Spinal cord (tissue), 10 donors: ENCODE measurements around the gene DYNLL2. TPM values are rescaled to one million over a fixed set of nuclear protein-coding genes. Genes with fewer than 3 reads are reported as not detected.
A peak's percentile ranks its signal among the peaks of the same experiment; 100 is the strongest.
"Not testable (repeated sequence)": the region's sequence is repeated elsewhere in the genome, so short reads cannot be mapped to it uniquely, and the experiment has no call there.

Source experiments
- DNase-seq, 6 donors: peaks; one replicate each; pipeline versions ENCODE4 v3.0.0 to v3.0.0-alpha.2; 2013 to 2015; ENCODE audit warnings: low spot score in 6 of 6, low read depth in 4 of 6
- H3K27ac ChIP-seq: one replicate; pipeline ENCODE4 v1.5.1; 2013; ENCODE audit warnings: low read depth, low read length, control low read depth
- H3K27me3 ChIP-seq: one replicate; pipeline ENCODE4 v1.6.1; 2013; ENCODE audit warnings: low read length; ENCODE audit not compliant: control insufficient read depth, insufficient read depth
- H3K36me3 ChIP-seq: one replicate; pipeline ENCODE4 v1.6.1; 2013; ENCODE audit warnings: low read length; ENCODE audit not compliant: control insufficient read depth, insufficient read depth
- H3K4me1 ChIP-seq: one replicate; pipeline ENCODE4 v1.6.1; 2013; ENCODE audit warnings: low read length; ENCODE audit not compliant: control insufficient read depth, insufficient read depth
- H3K4me3 ChIP-seq: one replicate; pipeline ENCODE4 v1.5.1; 2013; ENCODE audit warnings: low read depth, low read length, control low read depth
- H3K9me3 ChIP-seq: one replicate; pipeline ENCODE4 v1.6.1; 2013; ENCODE audit warnings: low read length; ENCODE audit not compliant: control insufficient read depth, insufficient read depth
- WGBS: methylation state at CpG from one replicate; pipeline ENCODE4 v1.1.5; 2013; ENCODE audit warnings: missing lambda C conversion rate; ENCODE audit not compliant: insufficient coverage; 5-methylcytosine and 5-hydroxymethylcytosine counted together
- polyA plus RNA-seq, 2 donors: library from polyadenylated mRNA; unstranded; fragments of 120-200 nt; gene quantifications; one replicate each; pipeline ENCODE4 v1.2.1, GENCODE V29; 2013; ENCODE audit not compliant: insufficient read length in 2 of 2
- total RNA-seq, 2 donors: library from RNA; depleted of rRNA in 1 of 2; stranded (reverse); fragments of 120-200 nt in 1 of 2; fragments of >200 nt in 1 of 2; gene quantifications; one replicate each; pipeline versions ENCODE4 v1.2.3 to v1.2.4, GENCODE V29; 2013 to 2014
- donor health status: healthy.

The DYNLL2 gene
- total and polyA plus RNA-seq, 4 donors = 33.1 to 152 (median 100) TPM

DNA sequence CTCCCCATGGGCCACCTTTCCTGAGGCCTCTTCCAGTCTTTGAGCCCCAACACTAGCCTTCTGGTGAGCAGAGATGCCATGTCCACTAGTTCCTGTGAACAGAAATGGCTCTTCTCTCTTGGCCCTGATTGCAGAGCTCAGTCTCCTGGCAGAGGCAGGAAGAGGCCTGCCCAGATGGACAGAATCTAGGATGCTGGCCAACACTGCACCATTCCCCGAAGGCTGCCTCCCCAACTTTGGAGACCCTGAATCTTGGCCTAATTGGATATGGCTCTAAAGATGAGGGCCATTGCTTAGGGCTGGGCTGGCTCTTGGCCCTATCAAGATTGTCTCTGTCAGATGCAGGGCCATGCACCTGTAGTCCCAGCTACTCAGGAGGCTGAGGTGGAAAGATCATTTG lies 18.0 kb upstream of the DYNLL2 start:
- DNase-seq = peak in 1 of 6 donors; percentile 61
- no peaks in the 10 kb centered on the region for H3K36me3 ChIP-seq
- peaks cover 19% of the 10 kb centered on the region for H3K4me1 ChIP-seq
- H3K4me3 ChIP-seq = no peak overlapping the region
- no peaks in the 10 kb centered on the region for H3K9me3 ChIP-seq
- 60% methylated on average over 1 of the region's 1 CpG for WGBS
- H3K27ac ChIP-seq = no peak overlapping the region
- no peaks in the 10 kb centered on the region for H3K27me3 ChIP-seq

DNA sequence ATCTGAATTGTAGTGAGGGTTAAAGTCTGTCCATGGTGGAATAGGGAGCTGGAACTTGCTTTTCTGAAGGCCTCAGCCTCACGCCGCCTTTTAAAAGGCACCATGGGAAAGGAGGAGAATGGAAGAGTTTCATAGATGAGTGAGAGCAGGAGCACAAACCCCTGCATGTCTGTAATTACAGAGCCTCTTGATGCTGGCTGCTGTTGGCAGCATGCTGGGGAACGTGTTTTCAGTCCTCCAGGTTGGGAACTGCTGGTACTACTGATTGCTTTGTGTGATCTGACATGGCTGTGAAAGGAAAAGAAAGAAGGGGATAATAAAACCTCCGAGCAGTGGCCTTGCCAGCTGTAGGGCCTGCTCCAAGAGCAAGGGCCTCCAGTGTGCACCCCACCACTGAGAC lies 16.8 kb upstream of the DYNLL2 start:
- Histone ChIP-seq H3K4me3 (no peak overlapping the region), H3K9me3 (no peaks in the 10 kb centered on the region), H3K27ac (no peak overlapping the region), H3K27me3 (no peaks in the 10 kb centered on the region), H3K36me3 (no peaks in the 10 kb centered on the region), H3K4me1 (peaks cover 11% of the 10 kb centered on the region)
- peak in 2 of 6 donors; percentile 28 to 37 for DNase-seq
- 26% methylated on average over 4 of the region's 4 CpGs for WGBS

GRCh38 chr17:58072862-58073261 lies 10.4 kb upstream of the DYNLL2 start:
- Histone ChIP-seq H3K27me3 (no peaks in the 10 kb centered on the region), H3K27ac (no peak overlapping the region), H3K36me3 (no peaks in the 10 kb centered on the region), H3K9me3 (no peaks in the 10 kb centered on the region), H3K4me3 (no peak overlapping the region), H3K4me1 (no peaks in the 10 kb centered on the region)
- DNase-seq = no peak
- WGBS = no CpG with 5 or more reads among the region's 1 CpG

DNA sequence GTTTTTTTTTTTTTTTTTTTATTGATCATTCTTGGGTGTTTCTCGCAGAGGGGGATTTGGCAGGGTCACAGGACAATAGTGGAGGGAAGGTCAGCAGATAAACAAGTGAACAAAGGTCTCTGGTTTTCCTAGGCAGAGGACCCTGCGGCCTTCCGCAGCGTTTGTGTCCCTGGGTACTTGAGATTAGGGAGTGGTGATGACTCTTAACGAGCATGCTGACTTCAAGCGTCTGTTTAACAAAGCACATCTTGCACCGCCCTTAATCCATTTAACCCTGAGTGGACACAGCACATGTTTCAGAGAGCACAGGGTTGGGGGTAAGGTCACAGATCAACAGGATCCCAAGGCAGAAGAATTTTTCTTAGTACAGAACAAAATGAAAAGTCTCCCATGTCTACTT lies 10.0 kb upstream of the DYNLL2 start:
- no CpG with 5 or more reads among the region's 7 CpGs for WGBS
- not testable (repeated sequence) for H3K27ac ChIP-seq, H3K9me3 ChIP-seq, DNase-seq, H3K4me3 ChIP-seq, H3K27me3 ChIP-seq, H3K36me3 ChIP-seq, H3K4me1 ChIP-seq

- H3K4me1 ChIP-seq = not testable (repeated sequence)
- WGBS = 100% methylated on average over 3 of the region's 28 CpGs
These were observed 8.8 kb upstream of the DYNLL2 start for GRCh38 chr17:58074406-58074805.

DNA sequence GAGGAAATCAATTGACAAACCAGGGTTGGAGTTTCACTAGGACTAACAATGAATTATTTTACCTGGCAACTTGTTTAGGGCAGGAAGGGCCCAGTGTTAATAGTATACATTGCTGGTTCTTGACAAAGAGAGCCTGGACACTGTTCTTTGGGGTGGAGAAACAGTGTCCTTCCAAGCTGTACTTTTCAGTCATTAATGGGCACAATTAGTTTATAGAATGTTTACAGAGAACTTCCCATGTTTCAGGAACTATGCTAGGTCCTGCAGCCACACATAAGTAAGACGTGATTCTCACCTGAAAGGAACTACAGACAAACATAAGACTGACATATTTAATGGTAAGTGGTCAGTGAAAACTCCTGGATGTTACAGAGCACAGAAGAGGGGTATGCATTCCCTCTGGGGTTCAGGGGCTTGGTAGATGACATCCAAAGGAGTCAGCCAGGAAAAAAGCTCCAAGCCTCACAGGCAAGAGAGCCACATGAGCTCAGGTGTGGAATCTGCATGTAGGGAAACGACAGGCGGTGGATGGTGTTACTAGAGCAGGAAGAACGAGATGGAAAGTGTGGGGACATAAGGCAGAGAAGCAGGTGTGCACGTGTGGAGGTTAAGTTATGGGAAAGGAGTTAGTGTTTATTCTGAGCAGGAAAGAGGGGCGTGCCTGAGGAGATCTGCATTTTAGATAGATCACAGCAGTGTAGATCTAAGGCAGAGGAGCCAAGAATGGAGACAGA lies 3.8 kb upstream of the DYNLL2 start:
- WGBS = 88% methylated on average over 5 of the region's 6 CpGs
- Histone ChIP-seq H3K4me1 (peaks cover 17% of the 10 kb centered on the region), H3K36me3 (no peaks in the 10 kb centered on the region), H3K27me3 (no peaks in the 10 kb centered on the region), H3K27ac (no peak overlapping the region), H3K4me3 (no peak overlapping the region), H3K9me3 (no peaks in the 10 kb centered on the region)
- no peak for DNase-seq

More at GRCh38 chr17:58074406-58074805, 8.8 kb upstream of the DYNLL2 start:
- H3K27me3 ChIP-seq, H3K36me3 ChIP-seq, DNase-seq, H3K9me3 ChIP-seq, H3K4me3 ChIP-seq, H3K27ac ChIP-seq: not testable (repeated sequence)

GRCh38 chr17:58081646-58082340 lies 1.4 kb upstream of the DYNLL2 start:
- Histone ChIP-seq H3K4me1 (peaks cover 30% of the 10 kb centered on the region), H3K27me3 (no peaks in the 10 kb centered on the region), H3K36me3 (peaks cover 8% of the 10 kb centered on the region), H3K4me3 (no peak overlapping the region), H3K9me3 (no peaks in the 10 kb centered on the region), H3K27ac (peak overlapping the region; percentile 87)
- DNase-seq = peak in 2 of 6 donors; percentile 32 to 69
- 49% methylated on average over 7 of the region's 16 CpGs for WGBS

DNA sequence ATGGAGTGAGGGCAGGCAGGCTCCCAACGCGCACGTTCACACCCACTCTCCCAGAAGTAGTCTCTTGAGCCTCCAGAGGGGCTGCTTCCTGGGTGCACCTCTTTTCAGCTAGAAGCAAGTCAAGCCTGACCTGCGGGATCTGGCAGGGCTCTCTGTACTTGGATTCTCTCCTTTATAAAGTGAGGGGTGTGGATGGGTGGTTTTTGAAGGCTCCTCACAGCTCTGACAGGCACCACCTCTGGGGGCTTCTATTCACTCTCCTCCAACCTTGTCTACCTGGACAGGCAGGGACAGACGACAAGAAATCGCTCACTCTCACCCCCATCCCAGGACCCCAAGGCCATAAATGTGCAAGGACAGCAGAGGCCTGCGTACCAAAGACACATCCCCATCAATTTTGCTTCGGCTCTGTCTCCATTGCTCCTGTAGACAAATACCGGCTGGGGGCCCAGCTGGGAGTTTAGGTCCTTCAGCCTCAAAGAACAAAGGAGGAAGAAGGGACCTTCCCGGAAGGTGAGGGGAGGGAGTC lies 814 bp upstream of the DYNLL2 start:
- peak overlapping the region; percentile 24 for H3K4me3 ChIP-seq
- H3K27ac ChIP-seq = peak overlapping the region; percentile 87
- 35% methylated on average over 8 of the region's 10 CpGs for WGBS
- DNase-seq = peak in 1 of 6 donors; percentile 5
- no peaks in the 10 kb centered on the region for H3K9me3 ChIP-seq
- peaks cover 8% of the 10 kb centered on the region for H3K36me3 ChIP-seq
- H3K27me3 ChIP-seq = no peaks in the 10 kb centered on the region
- peaks cover 34% of the 10 kb centered on the region for H3K4me1 ChIP-seq

GRCh38 chr17:58083491-58084316 lies 485 bp downstream of the DYNLL2 start:
- Histone ChIP-seq H3K9me3 (no peaks in the 10 kb centered on the region), H3K4me1 (peaks cover 44% of the 10 kb centered on the region), H3K27ac (peak overlapping the region; percentile 57), H3K27me3 (no peaks in the 10 kb centered on the region), H3K36me3 (peaks cover 17% of the 10 kb centered on the region), H3K4me3 (peak overlapping the region; percentile 69)
- WGBS = under 1% methylated on average over 92 of the region's 92 CpGs
- DNase-seq = peak in 2 of 6 donors; percentile 52 to 67
